22Rv1 (cell line): ENCODE data around the gene TMC7.

Experiments
- CTCF ChIP-seq: fragments of 450-650 bp; IDR thresholded peaks from 2 replicates; pipeline ENCODE4 v1.5.1; 2017; ENCODE audit warnings: mild to moderate bottlenecking
- ZFX ChIP-seq: fragments of 450-650 bp; IDR thresholded peaks from 2 replicates; pipeline ENCODE4 v1.6.1; 2017; ENCODE audit warnings: antibody characterized with exemption, borderline replicate concordance

- TF ChIP-seq CTCF (no peak), ZFX (no peak)
Observed at GRCh38 chr16:18950469-18951185, 33.1 kb upstream of the TMC7 start.
